Measurements from ENCODE around the gene AP2A2.
"Not testable (repeated sequence)": the region's sequence is repeated elsewhere in the genome, so short reads cannot be mapped to it uniquely, and the experiment has no call there.

AP2A2 gene

GRCh38 chr11:958101-958500, 32.4 kb downstream of the AP2A2 start:
- TF ChIP-seq, protein P1, sequence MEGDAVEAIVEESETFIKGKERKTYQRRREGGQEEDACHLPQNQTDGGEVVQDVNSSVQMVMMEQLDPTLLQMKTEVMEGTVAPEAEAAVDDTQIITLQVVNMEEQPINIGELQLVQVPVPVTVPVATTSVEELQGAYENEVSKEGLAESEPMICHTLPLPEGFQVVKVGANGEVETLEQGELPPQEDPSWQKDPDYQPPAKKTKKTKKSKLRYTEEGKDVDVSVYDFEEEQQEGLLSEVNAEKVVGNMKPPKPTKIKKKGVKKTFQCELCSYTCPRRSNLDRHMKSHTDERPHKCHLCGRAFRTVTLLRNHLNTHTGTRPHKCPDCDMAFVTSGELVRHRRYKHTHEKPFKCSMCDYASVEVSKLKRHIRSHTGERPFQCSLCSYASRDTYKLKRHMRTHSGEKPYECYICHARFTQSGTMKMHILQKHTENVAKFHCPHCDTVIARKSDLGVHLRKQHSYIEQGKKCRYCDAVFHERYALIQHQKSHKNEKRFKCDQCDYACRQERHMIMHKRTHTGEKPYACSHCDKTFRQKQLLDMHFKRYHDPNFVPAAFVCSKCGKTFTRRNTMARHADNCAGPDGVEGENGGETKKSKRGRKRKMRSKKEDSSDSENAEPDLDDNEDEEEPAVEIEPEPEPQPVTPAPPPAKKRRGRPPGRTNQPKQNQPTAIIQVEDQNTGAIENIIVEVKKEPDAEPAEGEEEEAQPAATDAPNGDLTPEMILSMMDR (IDR thresholded peaks at IDR 0.05; ENCODE audit: low read length, missing control alignments), result no peak
- DNase-seq (ENCODE audit: low read depth), result no peak
- H3K4me3 ChIP-seq (replicated peaks; ENCODE audit: low read depth, low read length), result no peak overlapping the region

DNA sequence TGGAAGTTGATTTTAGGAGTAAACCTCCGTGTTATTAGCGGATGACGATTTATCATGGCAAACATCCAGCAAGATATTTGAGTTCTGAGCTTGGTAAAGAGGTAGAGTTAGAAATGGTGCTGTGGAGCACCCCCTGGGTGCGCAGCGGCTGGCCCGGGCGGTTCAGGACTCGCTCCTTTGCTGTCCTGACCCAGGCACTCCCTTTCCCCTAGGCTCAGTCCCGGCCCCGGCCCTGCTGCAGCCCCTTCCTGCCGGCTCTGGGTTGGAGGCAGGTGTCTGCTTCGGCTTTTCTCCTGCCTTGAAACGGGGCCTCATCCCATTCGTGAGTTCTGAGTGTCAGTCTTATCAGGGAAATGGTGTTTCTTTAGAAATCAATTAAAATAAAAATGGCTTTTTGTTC, 33.4 kb downstream of the AP2A2 start:
- H3K4me3 ChIP-seq (replicated peaks; ENCODE audit: low read depth, low read length), result no peak overlapping the region
- TF ChIP-seq, protein P1 (IDR thresholded peaks at IDR 0.05; ENCODE audit: low read length, missing control alignments), result no peak
- no peak for DNase-seq (ENCODE audit: low read depth)

GRCh38 chr11:959608-960007, 33.9 kb downstream of the AP2A2 start:
- TF ChIP-seq, protein P1 (IDR thresholded peaks at IDR 0.05; ENCODE audit: low read length, missing control alignments), result no peak
- DNase-seq (ENCODE audit: low read depth), result no peak
- no peak overlapping the region for H3K4me3 ChIP-seq (replicated peaks; ENCODE audit: low read depth, low read length)

GRCh38 chr11:961310-961920, 35.7 kb downstream of the AP2A2 start:
- not testable (repeated sequence) for H3K4me3 ChIP-seq (replicated peaks; ENCODE audit: low read depth, low read length); DNase-seq (ENCODE audit: low read depth)

GRCh38 chr11:961921-962320, 36.3 kb downstream of the AP2A2 start:
- no peak for DNase-seq (ENCODE audit: low read depth)
- H3K4me3 ChIP-seq (replicated peaks; ENCODE audit: low read depth, low read length), result no peak overlapping the region
- TF ChIP-seq, protein P1 (IDR thresholded peaks at IDR 0.05; ENCODE audit: low read length, missing control alignments), result no peak

DNA sequence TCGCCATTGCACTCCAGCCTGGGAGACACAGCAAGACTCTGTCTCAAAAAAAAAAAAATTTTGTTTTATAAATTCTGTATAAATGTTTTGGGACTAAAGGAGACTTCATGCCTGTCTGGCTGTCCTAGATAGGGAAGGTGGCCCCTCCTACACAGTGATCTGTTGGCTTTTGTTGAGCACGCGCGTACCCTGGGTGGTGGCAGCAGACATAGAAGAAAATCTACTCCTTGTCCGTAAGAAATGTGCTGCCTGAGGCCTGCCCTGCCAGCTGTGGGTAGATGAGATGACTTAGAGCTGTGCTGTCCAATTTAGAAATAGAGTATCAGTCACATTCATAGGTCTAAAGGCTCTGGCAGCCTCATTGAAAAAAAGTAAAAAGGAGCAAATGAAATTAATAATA, 37.0 kb downstream of the AP2A2 start:
- TF ChIP-seq, protein P1 (IDR thresholded peaks at IDR 0.05; ENCODE audit: low read length, missing control alignments), result no peak
- H3K4me3 ChIP-seq (replicated peaks; ENCODE audit: low read depth, low read length), result no peak overlapping the region
- DNase-seq (ENCODE audit: low read depth), result no peak

- DNase-seq (ENCODE audit: low read depth), result no peak
- TF ChIP-seq, protein P1 (IDR thresholded peaks at IDR 0.05; ENCODE audit: low read length, missing control alignments), result no peak
Measured at GRCh38 chr11:963852-964251, 38.2 kb downstream of the AP2A2 start.

More at GRCh38 chr11:963852-964251, 38.2 kb downstream of the AP2A2 start:
- H3K4me3 ChIP-seq (replicated peaks; ENCODE audit: low read depth, low read length), result no peak overlapping the region

Measured in fibroblast of pulmonary artery (primary cell).